Parathyroid adenoma (tissue), 2 donors: ENCODE results near the gene DHDH.
"Not testable (repeated sequence)": the region's sequence is repeated elsewhere in the genome, so short reads cannot be mapped to it uniquely, and the experiment has no call there.

Experiments used
- H2AFZ ChIP-seq: fragments of 300-600 bp; sonication (generic); one replicate; pipeline ENCODE4 v1.7.0; 2017; ENCODE audit warnings: antibody characterized with exemption, mild to moderate bottlenecking
- H3K27ac ChIP-seq: fragments of 300-600 bp; sonication (generic); one replicate; pipeline ENCODE4 v1.7.0; 2017
- H3K27me3 ChIP-seq: fragments of 300-600 bp; sonication (generic); one replicate; pipeline ENCODE4 v1.7.0; 2017; ENCODE audit warnings: low read length; ENCODE audit not compliant: control insufficient read depth, insufficient read depth
- H3K36me3 ChIP-seq: fragments of 300-600 bp; sonication (generic); one replicate; pipeline ENCODE4 v1.7.0; 2017; ENCODE audit warnings: low read length; ENCODE audit not compliant: control insufficient read depth, insufficient read depth
- H3K4me1 ChIP-seq: fragments of 300-600 bp; sonication (generic); one replicate; pipeline ENCODE4 v1.7.0; 2017; ENCODE audit warnings: control low read depth
- H3K4me2 ChIP-seq: fragments of 300-600 bp; sonication (generic); one replicate; pipeline ENCODE4 v1.7.0; 2017; ENCODE audit warnings: low read length
- H3K4me3 ChIP-seq: fragments of 300-600 bp; sonication (generic); one replicate; pipeline ENCODE4 v1.7.0; 2017; ENCODE audit warnings: low read depth, low read length
- H3K79me2 ChIP-seq: fragments of 300-600 bp; sonication (generic); one replicate; pipeline ENCODE4 v1.7.0; 2017; ENCODE audit warnings: control low read depth
- H3K9ac ChIP-seq: fragments of 300-600 bp; sonication (generic); one replicate; pipeline ENCODE4 v1.7.0; 2017; ENCODE audit warnings: mild to moderate bottlenecking
- H3K9me3 ChIP-seq: fragments of 300-600 bp; sonication (generic); one replicate; pipeline ENCODE4 v1.7.0; 2017; ENCODE audit warnings: low read length; ENCODE audit not compliant: control insufficient read depth
- TF ChIP-seq, protein P1 (sequence below): fragments of 300-600 bp; sonication (generic); IDR thresholded peaks from one replicate; pipeline ENCODE4 v1.7.0; 2017; ENCODE audit warnings: antibody characterized with exemption, mild to moderate bottlenecking
- donor health status: primary hyperparathyroidism.

Gene DHDH

GRCh38 chr19:48907671-48908070 is 25.8 kb upstream of the DHDH start:
- no peaks in the 10 kb centered on the region for H3K9me3 ChIP-seq
- H3K4me2 ChIP-seq: peak overlapping the region; percentile 42
- peaks cover 6% of the 10 kb centered on the region for H3K79me2 ChIP-seq
- H3K27me3 ChIP-seq: no peaks in the 10 kb centered on the region
- H3K36me3 ChIP-seq: no peaks in the 10 kb centered on the region
- no peak overlapping the region for H2AFZ ChIP-seq
- TF ChIP-seq, protein P1, sequence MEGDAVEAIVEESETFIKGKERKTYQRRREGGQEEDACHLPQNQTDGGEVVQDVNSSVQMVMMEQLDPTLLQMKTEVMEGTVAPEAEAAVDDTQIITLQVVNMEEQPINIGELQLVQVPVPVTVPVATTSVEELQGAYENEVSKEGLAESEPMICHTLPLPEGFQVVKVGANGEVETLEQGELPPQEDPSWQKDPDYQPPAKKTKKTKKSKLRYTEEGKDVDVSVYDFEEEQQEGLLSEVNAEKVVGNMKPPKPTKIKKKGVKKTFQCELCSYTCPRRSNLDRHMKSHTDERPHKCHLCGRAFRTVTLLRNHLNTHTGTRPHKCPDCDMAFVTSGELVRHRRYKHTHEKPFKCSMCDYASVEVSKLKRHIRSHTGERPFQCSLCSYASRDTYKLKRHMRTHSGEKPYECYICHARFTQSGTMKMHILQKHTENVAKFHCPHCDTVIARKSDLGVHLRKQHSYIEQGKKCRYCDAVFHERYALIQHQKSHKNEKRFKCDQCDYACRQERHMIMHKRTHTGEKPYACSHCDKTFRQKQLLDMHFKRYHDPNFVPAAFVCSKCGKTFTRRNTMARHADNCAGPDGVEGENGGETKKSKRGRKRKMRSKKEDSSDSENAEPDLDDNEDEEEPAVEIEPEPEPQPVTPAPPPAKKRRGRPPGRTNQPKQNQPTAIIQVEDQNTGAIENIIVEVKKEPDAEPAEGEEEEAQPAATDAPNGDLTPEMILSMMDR: no peak
- H3K4me3 ChIP-seq: peak overlapping the region; percentile 19
- no peak overlapping the region for H3K9ac ChIP-seq
- peak overlapping the region; percentile 93 for H3K27ac ChIP-seq
- H3K4me1 ChIP-seq: peaks cover 29% of the 10 kb centered on the region

GRCh38 chr19:48909424-48910077 is 23.9 kb upstream of the DHDH start:
- Histone ChIP-seq H3K4me1 (peaks cover 29% of the 10 kb centered on the region), H3K27ac (peak overlapping the region; percentile 93)
- not testable (repeated sequence) for H3K36me3 ChIP-seq, H3K9ac ChIP-seq, H3K9me3 ChIP-seq, H3K27me3 ChIP-seq, H3K79me2 ChIP-seq, H2AFZ ChIP-seq, H3K4me2 ChIP-seq, H3K4me3 ChIP-seq

GRCh38 chr19:48910803-48911202 is 22.7 kb upstream of the DHDH start:
- H3K9me3 ChIP-seq: no peaks in the 10 kb centered on the region
- no peak overlapping the region for H3K27ac ChIP-seq
- H2AFZ ChIP-seq: no peak overlapping the region
- peaks cover 21% of the 10 kb centered on the region for H3K4me1 ChIP-seq
- no peak overlapping the region for H3K9ac ChIP-seq
- TF ChIP-seq, protein P1: no peak
- peaks cover 3% of the 10 kb centered on the region for H3K79me2 ChIP-seq
- H3K4me3 ChIP-seq: no peak overlapping the region
- no peaks in the 10 kb centered on the region for H3K36me3 ChIP-seq
- no peaks in the 10 kb centered on the region for H3K27me3 ChIP-seq
- H3K4me2 ChIP-seq: no peak overlapping the region

DNA sequence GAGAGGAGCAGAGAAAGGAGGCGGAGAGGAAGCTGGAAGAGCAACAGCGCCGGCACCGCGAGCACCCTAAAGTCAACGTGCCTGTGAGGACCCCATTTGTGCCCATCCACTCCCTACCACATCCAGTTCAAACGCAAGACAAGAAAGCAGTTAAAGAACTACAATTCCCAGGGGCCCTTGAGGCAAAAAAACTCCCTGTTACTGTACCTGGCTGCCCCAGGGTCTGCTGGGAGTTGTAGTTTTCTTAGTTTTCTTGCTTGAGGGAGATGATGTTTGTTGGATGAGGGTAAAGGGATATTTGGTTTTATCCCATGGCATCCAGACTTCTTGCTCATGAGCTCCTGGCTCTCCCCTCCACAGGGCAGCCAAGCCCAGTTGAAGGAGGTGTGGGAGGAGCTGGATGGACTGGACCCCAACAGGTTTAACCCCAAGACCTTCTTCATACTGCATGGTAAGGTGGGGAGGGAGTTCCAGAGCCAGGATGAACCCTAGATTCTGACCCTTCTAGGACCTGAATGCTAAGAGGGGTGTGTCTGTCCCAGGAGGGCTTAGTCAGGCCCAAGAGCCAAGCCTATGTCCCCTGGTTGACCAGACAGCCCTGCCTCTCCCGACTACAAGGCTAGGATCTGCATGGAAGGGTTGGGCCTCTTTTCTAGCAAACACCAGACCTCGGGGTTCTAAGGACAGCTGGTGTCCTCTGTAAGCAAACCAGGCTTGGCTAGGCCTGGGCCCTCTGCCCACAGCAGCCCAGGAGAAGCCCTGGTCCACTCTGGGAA is 20.2 kb upstream of the DHDH start:
- Histone ChIP-seq H3K27ac (no peak overlapping the region), H3K9me3 (no peaks in the 10 kb centered on the region), H3K9ac (no peak overlapping the region), H2AFZ (no peak overlapping the region), H3K4me1 (peaks cover under 1% of the 10 kb centered on the region), H3K27me3 (no peaks in the 10 kb centered on the region), H3K36me3 (no peaks in the 10 kb centered on the region), H3K79me2 (peaks cover 3% of the 10 kb centered on the region), H3K4me3 (no peak overlapping the region), H3K4me2 (no peak overlapping the region)
- TF ChIP-seq, protein P1: no peak

DNA sequence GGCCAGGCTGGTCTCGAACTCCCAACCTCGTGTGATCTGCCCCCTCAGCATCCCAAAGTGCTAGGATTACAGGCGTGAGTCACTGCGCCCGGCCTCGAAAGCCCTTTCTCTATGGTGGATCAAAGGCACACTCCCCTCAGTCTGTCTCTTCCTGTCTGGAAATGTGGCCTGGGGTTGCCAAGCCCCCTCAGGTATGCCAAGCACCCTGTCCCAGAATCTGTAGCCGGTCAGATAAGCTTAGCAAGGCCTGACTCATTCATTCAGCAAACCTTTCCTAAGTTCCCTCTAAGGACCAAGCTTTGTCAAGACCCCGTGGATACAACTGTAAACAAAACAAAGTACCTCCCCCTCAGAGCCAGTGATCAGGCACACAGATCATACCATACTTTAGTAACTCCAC is 19.3 kb upstream of the DHDH start:
- TF ChIP-seq, protein P1: no peak
- no peaks in the 10 kb centered on the region for H3K9me3 ChIP-seq
- H3K4me2 ChIP-seq: no peak overlapping the region
- no peak overlapping the region for H2AFZ ChIP-seq
- no peaks in the 10 kb centered on the region for H3K27me3 ChIP-seq
- no peak overlapping the region for H3K4me3 ChIP-seq
- peaks cover 3% of the 10 kb centered on the region for H3K79me2 ChIP-seq
- H3K4me1 ChIP-seq: no peaks in the 10 kb centered on the region
- no peak overlapping the region for H3K9ac ChIP-seq
- no peak overlapping the region for H3K27ac ChIP-seq
- no peaks in the 10 kb centered on the region for H3K36me3 ChIP-seq
